ENCODE results near the gene MAP3K6. TPM values are rescaled to one million over a fixed set of nuclear protein-coding genes. Genes with fewer than 3 reads are reported as not detected.

MAP3K6 gene
- total and polyA plus RNA-seq, 4 experiments from 2014 or later = 4.5 to 11.7 (median 8.5) TPM

GRCh38 chr1:27342391-27342777 is 24.4 kb downstream of the MAP3K6 start:
- Mint-ChIP-seq H3K27ac (peak overlapping the region; percentile 92 to 96 (median 95)), H3K4me3 (peak overlapping the region; percentile 90 to 99 (median 97)), H3K36me3 (peaks cover 12 to 40% of the 10 kb centered on the region in 2 donors), H3K27me3 (no peaks in the 10 kb centered on the region), H3K4me1 (peaks cover 31 to 68% (median 48%) of the 10 kb centered on the region in 4 donors), H3K9me3 (no peaks in the 10 kb centered on the region)
- Histone ChIP-seq H3K4me1 (ENCODE audit: insufficient read depth, low read length) (peaks cover 54% of the 10 kb centered on the region), H3K9me3 (ENCODE audit: control insufficient read depth in 1 of 2, low read length in 2 of 2) (no peaks in the 10 kb centered on the region), H3K27me3 (ENCODE audit: insufficient read depth, low read length) (no peaks in the 10 kb centered on the region), H3K36me3 (ENCODE audit: insufficient read depth, low read length) (peaks cover 15% of the 10 kb centered on the region), H3K4me3 (ENCODE audit: low read length in 2 of 2) (peak overlapping the region; percentile 82 to 94), H3K27ac (ENCODE audit: low read depth, low read length) (peak overlapping the region; percentile 80)
- CTCF ChIA-PET (ENCODE audit: partially characterized antibody) = interaction anchor here (0.7 to 9.6 kb wide), 11 partner anchors 10 to 320 kb away, joined by 3 to 105 read pairs (median 4); no protein-coding TSS in a partner anchor
- POLR2A ChIA-PET (ENCODE audit: partially characterized antibody) = interaction anchor here (1.1 to 8.3 kb wide), 8 partner anchors 10 to 320 kb away, joined by 3 to 202 read pairs (median 12); partner anchors contain the start of genes MAP3K6, TMEM222 and WASF2
- DNase-seq = peak in 1 of 5 donors; percentile 36
- intact Hi-C loops (cut with micrococcal nuclease) = loop anchor here (1.0 kb wide), 1 partner anchor 20 kb away; the partner anchor contains the start of gene TMEM222

GRCh38 chr1:27341525-27342252 is 25.1 kb downstream of the MAP3K6 start, which contains the start of gene SYTL1:
Gene SYTL1, plus strand, starts transcription at chr1:27342022. Its CDS starts 3,313 bp downstream, at chr1:27345335.
- H3K4me3 ChIP-seq (ENCODE audit: low read length in 2 of 2) = peak within 1 kb of the TSS; percentile 82 to 94
- Mint-ChIP-seq H3K27me3 (no peaks in the 10 kb centered on the region), H3K4me3 (peak within 1 kb of the TSS; percentile 90 to 99 (median 97)), H3K36me3 (peaks cover 8 to 38% of the 10 kb centered on the region in 2 donors), H3K9me3 (no peaks in the 10 kb centered on the region), H3K27ac (peak within 1 kb of the TSS; percentile 92 to 96 (median 95)), H3K4me1 (peaks cover 30 to 68% (median 47%) of the 10 kb centered on the region in 4 donors)
- peaks cover 17% of the 10 kb centered on the region for H3K36me3 ChIP-seq (ENCODE audit: insufficient read depth, low read length)
- POLR2A ChIA-PET (ENCODE audit: partially characterized antibody) = interaction anchor here (1.4 to 8.3 kb wide), 7 partner anchors 9 to 149 kb away, joined by 4 to 202 read pairs (median 18); partner anchors contain the start of genes MAP3K6, TMEM222 and WASF2
- DNase-seq = peak; percentile 63 to 77 (median 69)
- H3K27ac ChIP-seq (ENCODE audit: low read depth, low read length) = peak within 1 kb of the TSS; percentile 80
- intact Hi-C loops (cut with micrococcal nuclease) = loop anchor here (1.0 kb wide), 2 partner anchors 8 to 19 kb away; partner anchors contain the start of gene TMEM222
- H3K4me1 ChIP-seq (ENCODE audit: insufficient read depth, low read length) = peaks cover 48% of the 10 kb centered on the region
- no peaks in the 10 kb centered on the region for H3K27me3 ChIP-seq (ENCODE audit: insufficient read depth, low read length)
- CTCF ChIA-PET (ENCODE audit: partially characterized antibody) = interaction anchor here (0.6 to 9.6 kb wide), 13 partner anchors 8 to 321 kb away, joined by 3 to 105 read pairs (median 4); no protein-coding TSS in a partner anchor
- H3K9me3 ChIP-seq (ENCODE audit: control insufficient read depth in 1 of 2, low read length in 2 of 2) = no peaks in the 10 kb centered on the region

- POLR2A ChIA-PET (ENCODE audit: partially characterized antibody) = interaction anchor here (8.3 kb wide), 1 partner anchor 17 kb away, joined by 202 read pairs; no protein-coding TSS in a partner anchor
Observed at GRCh38 chr1:27339213-27339612, 27.5 kb downstream of the MAP3K6 start.

GRCh38 chr1:27338751-27339150 is 28.0 kb downstream of the MAP3K6 start:
- ChIA-PET POLR2A (ENCODE audit: partially characterized antibody) (no interaction called here), CTCF (ENCODE audit: partially characterized antibody) (interaction anchor here (1.3 to 9.6 kb wide), 3 partner anchors 13 to 49 kb away, joined by 4 to 105 read pairs (median 5); no protein-coding TSS in a partner anchor)
- Histone ChIP-seq H3K27ac (ENCODE audit: low read depth, low read length) (no peak overlapping the region), H3K9me3 (ENCODE audit: control insufficient read depth in 1 of 2, low read length in 2 of 2) (no peaks in the 10 kb centered on the region), H3K4me1 (ENCODE audit: insufficient read depth, low read length) (peaks cover 24% of the 10 kb centered on the region), H3K27me3 (ENCODE audit: insufficient read depth, low read length) (no peaks in the 10 kb centered on the region), H3K4me3 (ENCODE audit: low read length in 2 of 2) (no peak overlapping the region), H3K36me3 (ENCODE audit: insufficient read depth, low read length) (peaks cover 29% of the 10 kb centered on the region)
- H3K4me1 Mint-ChIP-seq = peaks cover 20 to 56% (median 31%) of the 10 kb centered on the region in 4 donors
- H3K36me3 Mint-ChIP-seq = peaks cover 8 to 42% of the 10 kb centered on the region in 2 donors
- H3K4me3 Mint-ChIP-seq = peak overlapping the region in 5 of 8 donors; percentile 33 to 71 (median 49)
- H3K9me3 Mint-ChIP-seq = peaks cover 0 to 2% (median 0%) of the 10 kb centered on the region in 8 donors
- H3K27ac Mint-ChIP-seq = peak overlapping the region in 6 of 7 donors; percentile 50 to 96 (median 92)
- no peaks in the 10 kb centered on the region for H3K27me3 Mint-ChIP-seq
- no peak for DNase-seq
- intact Hi-C loops (cut with micrococcal nuclease) = no loop called here

More at GRCh38 chr1:27339213-27339612, 27.5 kb downstream of the MAP3K6 start:
- H3K9me3 Mint-ChIP-seq = peaks cover 0 to 2% (median 0%) of the 10 kb centered on the region in 8 donors
- Histone ChIP-seq H3K27me3 (ENCODE audit: insufficient read depth, low read length) (no peaks in the 10 kb centered on the region), H3K36me3 (ENCODE audit: insufficient read depth, low read length) (peaks cover 25% of the 10 kb centered on the region), H3K4me1 (ENCODE audit: insufficient read depth, low read length) (peaks cover 28% of the 10 kb centered on the region), H3K27ac (ENCODE audit: low read depth, low read length) (no peak overlapping the region), H3K4me3 (ENCODE audit: low read length in 2 of 2) (no peak overlapping the region), H3K9me3 (ENCODE audit: control insufficient read depth in 1 of 2, low read length in 2 of 2) (no peaks in the 10 kb centered on the region)
- no peak for DNase-seq
- no peaks in the 10 kb centered on the region for H3K27me3 Mint-ChIP-seq
- CTCF ChIA-PET (ENCODE audit: partially characterized antibody) = interaction anchor here (1.3 to 9.6 kb wide), 3 partner anchors 13 to 48 kb away, joined by 4 to 105 read pairs (median 5); no protein-coding TSS in a partner anchor
- H3K4me1 Mint-ChIP-seq = peaks cover 23 to 56% (median 33%) of the 10 kb centered on the region in 4 donors
- H3K36me3 Mint-ChIP-seq = peaks cover 6 to 41% of the 10 kb centered on the region in 2 donors
- intact Hi-C loops (cut with micrococcal nuclease) = no loop called here
- peak overlapping the region in 5 of 8 donors; percentile 23 to 71 (median 54) for H3K4me3 Mint-ChIP-seq
- H3K27ac Mint-ChIP-seq = peak overlapping the region; percentile 50 to 96 (median 92)

- CTCF ChIA-PET (ENCODE audit: partially characterized antibody) = interaction anchor here (1.2 to 6.2 kb wide), 4 partner anchors 11 to 50 kb away, joined by 3 to 130 read pairs (median 22); partner anchors contain the start of genes CD164L2 and GPR3
- peaks cover 8 to 37% of the 10 kb centered on the region in 2 donors for H3K36me3 Mint-ChIP-seq
- intact Hi-C loops (cut with micrococcal nuclease) = no loop called here
Observed at GRCh38 chr1:27336756-27337155, 30.0 kb downstream of the MAP3K6 start.

GRCh38 chr1:27335506-27336422 is 31.0 kb downstream of the MAP3K6 start:
- Histone ChIP-seq H3K4me3 (ENCODE audit: low read length in 2 of 2) (no peak overlapping the region), H3K4me1 (ENCODE audit: insufficient read depth, low read length) (peaks cover 28% of the 10 kb centered on the region), H3K9me3 (ENCODE audit: control insufficient read depth in 1 of 2, low read length in 2 of 2) (no peaks in the 10 kb centered on the region), H3K27ac (ENCODE audit: low read depth, low read length) (no peak overlapping the region), H3K27me3 (ENCODE audit: insufficient read depth, low read length) (no peaks in the 10 kb centered on the region), H3K36me3 (ENCODE audit: insufficient read depth, low read length) (peaks cover 46% of the 10 kb centered on the region)
- ChIA-PET CTCF (ENCODE audit: partially characterized antibody) (interaction anchor here (0.6 to 6.2 kb wide), 7 partner anchors 10 to 334 kb away, joined by 3 to 130 read pairs (median 3); partner anchors contain the start of genes CD164L2, GPR3 and MAP3K6), POLR2A (ENCODE audit: partially characterized antibody) (interaction anchor here (1.3 to 1.6 kb wide), 2 partner anchors 9 kb away, joined by 4 to 5 read pairs; no protein-coding TSS in a partner anchor)
- Mint-ChIP-seq H3K9me3 (peaks cover 0 to 2% (median 0%) of the 10 kb centered on the region in 8 donors), H3K36me3 (peaks cover 8 to 39% of the 10 kb centered on the region in 2 donors), H3K27me3 (no peaks in the 10 kb centered on the region), H3K27ac (peak overlapping the region in 2 of 7 donors; percentile 22), H3K4me1 (peaks cover 18 to 46% (median 31%) of the 10 kb centered on the region in 4 donors), H3K4me3 (no peak overlapping the region)
- intact Hi-C loops (cut with micrococcal nuclease) = no loop called here
- DNase-seq = no peak

More at GRCh38 chr1:27336756-27337155, 30.0 kb downstream of the MAP3K6 start:
- Mint-ChIP-seq H3K4me1 (peaks cover 23 to 54% (median 37%) of the 10 kb centered on the region in 4 donors), H3K9me3 (peaks cover 0 to 2% (median 0%) of the 10 kb centered on the region in 8 donors), H3K4me3 (no peak overlapping the region), H3K27ac (peak overlapping the region in 4 of 7 donors; percentile 6 to 52 (median 31)), H3K27me3 (no peaks in the 10 kb centered on the region)
- Histone ChIP-seq H3K4me1 (ENCODE audit: insufficient read depth, low read length) (peaks cover 37% of the 10 kb centered on the region), H3K4me3 (ENCODE audit: low read length in 2 of 2) (no peak overlapping the region), H3K27me3 (ENCODE audit: insufficient read depth, low read length) (no peaks in the 10 kb centered on the region), H3K9me3 (ENCODE audit: control insufficient read depth in 1 of 2, low read length in 2 of 2) (no peaks in the 10 kb centered on the region), H3K36me3 (ENCODE audit: insufficient read depth, low read length) (peaks cover 36% of the 10 kb centered on the region), H3K27ac (ENCODE audit: low read depth, low read length) (no peak overlapping the region)
- no peak for DNase-seq
- POLR2A ChIA-PET (ENCODE audit: partially characterized antibody) = interaction anchor here (1.3 kb wide), 1 partner anchor 10 kb away, joined by 5 read pairs; no protein-coding TSS in a partner anchor
